Heart right ventricle (tissue), 16 donors: ENCODE results near the gene KLHL14. TPM values are rescaled to one million over a fixed set of nuclear protein-coding genes. Genes with fewer than 3 reads are reported as not detected.

Source experiments
- ATAC-seq, 8 donors: fragments of 200-7000 bp; cut with Tn5 transposase; one replicate each; pipeline ENCODE4 v1.9.1; 2020; ENCODE audit warnings: mild to moderate bottlenecking in 8 of 8, moderate library complexity in 8 of 8, moderate number of reproducible peaks in 1 of 8
- DNase-seq, 2 donors: peaks; one replicate each; pipeline ENCODE4 v3.0.0-alpha.2; 2020
- H3K27ac ChIP-seq, 10 donors: fragments of 200-600 bp; sonication (generic) in 2 of 10; one replicate each; pipeline versions ENCODE4 v1.5.0 to v1.8.0; 2020 to 2022; ENCODE audit warnings: mild to moderate bottlenecking in 3 of 10
- H3K27me3 ChIP-seq, 7 donors: fragments of 200-600 bp; one replicate each; pipeline ENCODE4 v1.8.0; 2021 to 2022; ENCODE audit warnings: mild to moderate bottlenecking in 2 of 7
- H3K36me3 ChIP-seq, 9 donors: fragments of 200-600 bp; sonication (generic) in 1 of 9; one replicate each; pipeline versions ENCODE4 v1.5.0 to v1.8.0; 2020 to 2022; ENCODE audit warnings: mild to moderate bottlenecking in 2 of 9
- H3K4me1 ChIP-seq, 9 donors: fragments of 200-600 bp; sonication (generic) in 1 of 9; one replicate each; pipeline versions ENCODE4 v1.5.0 to v1.8.0; 2020 to 2022; ENCODE audit warnings: mild to moderate bottlenecking in 4 of 9
- H3K4me3 ChIP-seq, 10 donors: fragments of 200-600 bp; sonication (generic) in 2 of 10; one replicate each; pipeline versions ENCODE4 v1.5.0 to v1.8.0; 2020 to 2022; ENCODE audit warnings: mild to moderate bottlenecking in 7 of 10, moderate library complexity in 2 of 10
- H3K9me3 ChIP-seq, 11 donors: fragments of 200-600 bp in 10 of 11; sonication (generic) in 2 of 11; one replicate each; pipeline versions ENCODE4 v1.5.0 to v1.8.0; 2013 to 2022; ENCODE audit warnings: mild to moderate bottlenecking in 2 of 11, control low read depth in 1 of 11, moderate library complexity in 1 of 11
- WGBS, 2 donors: extraction: QIAGEN DNeasy Blood & Tissue Kit; methylation state at CpG; one replicate each; pipeline ENCODE4 v1.1.7; 2013; ENCODE audit warnings: inconsistent platforms in 1 of 2; 5-methylcytosine and 5-hydroxymethylcytosine counted together
- intact Hi-C, 10 donors: fragments of 100-400 bp; cut with DNase I; formaldehyde crosslinking; loops; one replicate each; pipeline versions ENCODE4 v1.11.1 to v1.14.2; 2022
- polyA plus RNA-seq, 2 donors: library from polyadenylated mRNA; stranded (reverse); fragments of 200-250 nt; gene quantifications; one replicate each; pipeline ENCODE4 v1.2.3, GENCODE V29; 2013
- total RNA-seq, 10 donors: library from RNA; stranded (reverse); fragmentation: NEBNext Ultra II Directional in 3 of 10; extraction: Animal tissue kit (Norgen Biotek cat#: 25700) in 3 of 10; gene quantifications; one replicate each; pipeline versions ENCODE4 v1.2.1 to v1.2.4, GENCODE V29; 2021 to 2023
- TF ChIP-seq, protein P1 (sequence below), 9 donors: fragments of 200-600 bp; sonication (generic) in 2 of 9; IDR thresholded peaks; one replicate each; pipeline versions ENCODE4 v1.5.0 to v1.8.0; 2021 to 2022; ENCODE audit warnings: antibody characterized with exemption in 9 of 9, mild to moderate bottlenecking in 5 of 9, moderate library complexity in 1 of 9
- donor health status: Arrhythmogenic right ventricular cardiomyopathy.
- donor health status: ischemic (EF 13 %, LVEDD 7.1; RV severe dilation, severe dysfunction).
- donor health status: healthy with polysubstance abuse.
- donor health status: DM: no; HTN: yes; CAD: no.
- donor health status: DM: no; HTN: no; CAD: no.
- donor health status: ischemic (EF 25% LVEDD 6.9; RV normal size, moderate dysfunction).
- donor health status: ischemic (EF 25% LVEDD 5.7; RV mildly dilated, moderate dysfunction).
- donor health status: healthy.
- donor health status: DM: yes; HTN: yes; CAD: no.
- donor health status: Ischemic cardiomyopathy.
- donor health status: ischemic (EF 35%, LVEDD 5.7; RV mildly dilated, moderate dysfunction).
- donor health status: nonischemic (EF 11% LVEDD 7.7; RV severe dilation, severe dysfunction).
- donor health status: DM: yes; HTN: yes; CAD: no.
- donor health status: PGD.
- donor health status: ischemic (EF 29% LVEDD 5.4; RV normal size, mild dysfunction).
- donor health status: nonischemic (EF 23%, LVEDD 6.1; RV moderate dilation, normal function).

KLHL14 gene
- total and polyA plus RNA-seq, 12 donors: 0.04 to 0.28 (median 0.12) TPM; not detected in 5

GRCh38 chr18:32764611-32765244 lies 8.1 kb downstream of the KLHL14 start:
- Histone ChIP-seq H3K4me3 (no peak overlapping the region), H3K4me1 (peaks cover 0 to 3% (median 2%) of the 10 kb centered on the region in 9 donors), H3K27me3 (peaks cover 1 to 37% (median 25%) of the 10 kb centered on the region in 7 donors), H3K27ac (no peak overlapping the region), H3K9me3 (no peaks in the 10 kb centered on the region), H3K36me3 (no peaks in the 10 kb centered on the region)
- intact Hi-C loops: loop anchor here in 1 of 10 donors (10.0 kb wide), 1 partner anchor 60 kb away; no protein-coding TSS in a partner anchor
- no peak for DNase-seq
- 92 to 94% methylated on average over 3 of the region's 3 CpGs for WGBS, 2 donors
- ATAC-seq: no peak
- TF ChIP-seq, protein P1, sequence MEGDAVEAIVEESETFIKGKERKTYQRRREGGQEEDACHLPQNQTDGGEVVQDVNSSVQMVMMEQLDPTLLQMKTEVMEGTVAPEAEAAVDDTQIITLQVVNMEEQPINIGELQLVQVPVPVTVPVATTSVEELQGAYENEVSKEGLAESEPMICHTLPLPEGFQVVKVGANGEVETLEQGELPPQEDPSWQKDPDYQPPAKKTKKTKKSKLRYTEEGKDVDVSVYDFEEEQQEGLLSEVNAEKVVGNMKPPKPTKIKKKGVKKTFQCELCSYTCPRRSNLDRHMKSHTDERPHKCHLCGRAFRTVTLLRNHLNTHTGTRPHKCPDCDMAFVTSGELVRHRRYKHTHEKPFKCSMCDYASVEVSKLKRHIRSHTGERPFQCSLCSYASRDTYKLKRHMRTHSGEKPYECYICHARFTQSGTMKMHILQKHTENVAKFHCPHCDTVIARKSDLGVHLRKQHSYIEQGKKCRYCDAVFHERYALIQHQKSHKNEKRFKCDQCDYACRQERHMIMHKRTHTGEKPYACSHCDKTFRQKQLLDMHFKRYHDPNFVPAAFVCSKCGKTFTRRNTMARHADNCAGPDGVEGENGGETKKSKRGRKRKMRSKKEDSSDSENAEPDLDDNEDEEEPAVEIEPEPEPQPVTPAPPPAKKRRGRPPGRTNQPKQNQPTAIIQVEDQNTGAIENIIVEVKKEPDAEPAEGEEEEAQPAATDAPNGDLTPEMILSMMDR (IDR thresholded peaks at IDR 0.05): no peak

DNA sequence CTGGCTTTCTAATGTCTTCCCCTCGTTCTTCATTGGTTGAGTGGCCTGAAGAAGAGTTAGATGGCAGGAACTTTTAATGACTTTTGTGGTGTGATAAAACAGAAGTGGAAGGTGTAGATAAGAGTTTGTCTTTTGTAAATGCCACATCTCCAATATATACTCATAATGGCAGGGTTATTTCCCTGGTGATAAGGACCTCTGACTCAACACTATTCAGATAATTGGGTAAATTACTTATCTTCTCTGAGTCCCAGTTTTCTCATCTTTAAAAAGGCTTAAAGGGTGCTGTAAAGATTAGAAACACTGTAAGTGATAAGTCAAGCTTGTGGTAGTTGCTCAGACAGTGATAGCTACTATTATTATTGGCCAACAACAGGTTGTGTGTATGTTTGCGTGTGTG lies 9.5 kb downstream of the KLHL14 start:
- ATAC-seq: no peak

GRCh38 chr18:32761231-32761630 lies 11.6 kb downstream of the KLHL14 start:
- ATAC-seq (no peak), DNase-seq (no peak)
- Histone ChIP-seq H3K36me3 (no peaks in the 10 kb centered on the region), H3K4me1 (no peaks in the 10 kb centered on the region), H3K27me3 (peaks cover 0 to 12% (median 0%) of the 10 kb centered on the region in 7 donors), H3K27ac (no peak overlapping the region), H3K9me3 (no peaks in the 10 kb centered on the region), H3K4me3 (no peak overlapping the region)
- WGBS, 2 donors: 83 to 98% methylated on average over 1 of the region's 1 CpG
- intact Hi-C loops: loop anchor here in 1 of 10 donors (10.0 kb wide), 1 partner anchor 64 kb away; no protein-coding TSS in a partner anchor
- TF ChIP-seq, protein P1 (IDR thresholded peaks at IDR 0.05): no peak

More for the DNA sequence above, 9.5 kb downstream of the KLHL14 start:
- WGBS, 2 donors: 71 to 73% methylated on average over 2 of the region's 2 CpGs
- Histone ChIP-seq H3K27me3 (peaks cover 0 to 25% (median 12%) of the 10 kb centered on the region in 7 donors), H3K4me3 (no peak overlapping the region), H3K27ac (no peak overlapping the region), H3K36me3 (no peaks in the 10 kb centered on the region), H3K4me1 (no peaks in the 10 kb centered on the region), H3K9me3 (no peaks in the 10 kb centered on the region)
- TF ChIP-seq, protein P1 (IDR thresholded peaks at IDR 0.05): no peak
- intact Hi-C loops: loop anchor here in 1 of 10 donors (10.0 kb wide), 1 partner anchor 62 kb away; no protein-coding TSS in a partner anchor
- no peak for DNase-seq

DNA sequence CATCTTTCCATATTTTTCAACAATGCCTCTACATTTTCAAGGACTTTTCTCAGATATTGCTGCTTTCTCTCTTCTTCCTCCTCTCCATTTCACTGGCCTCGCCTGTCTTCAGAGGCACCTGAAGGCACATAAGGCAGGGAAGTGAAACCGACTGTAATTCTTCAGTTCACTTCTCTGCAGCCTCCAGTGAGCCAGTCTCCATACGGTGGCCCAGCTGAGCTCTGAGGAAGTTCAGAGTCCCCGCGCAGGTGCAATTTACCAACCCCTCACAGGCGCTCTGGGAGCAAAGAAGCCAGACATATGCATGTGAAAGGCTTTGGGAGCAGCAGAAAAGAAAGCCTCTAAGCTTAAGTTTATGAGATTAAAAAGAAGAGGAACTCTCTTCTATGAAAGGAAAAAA lies 12.4 kb downstream of the KLHL14 start:
- TF ChIP-seq, protein P1 (IDR thresholded peaks at IDR 0.05): no peak
- DNase-seq (no peak), ATAC-seq (no peak)
- Histone ChIP-seq H3K4me3 (no peak overlapping the region), H3K27me3 (peaks cover 0 to 9% (median 0%) of the 10 kb centered on the region in 7 donors), H3K36me3 (no peaks in the 10 kb centered on the region), H3K4me1 (no peaks in the 10 kb centered on the region), H3K27ac (no peak overlapping the region), H3K9me3 (no peaks in the 10 kb centered on the region)
- 45 to 58% methylated on average over 6 of the region's 6 CpGs for WGBS, 2 donors
- intact Hi-C loops: loop anchor here in 1 of 10 donors (10.0 kb wide), 1 partner anchor 64 kb away; no protein-coding TSS in a partner anchor
